MM.1S (cell line): Measurements from ENCODE around the gene ATE1.

Experiments
- EZH2phosphoT487 ChIP-seq: fragments of 300-600 bp; sonication (generic); IDR thresholded peaks from 2 replicates; pipeline ENCODE4 v1.6.1; 2018; ENCODE audit warnings: antibody characterized with exemption, low read length
- TF ChIP-seq, protein P1 (sequence below): fragments of 300-600 bp; sonication (generic); IDR thresholded peaks from 2 replicates; pipeline ENCODE4 v1.5.1; 2016; ENCODE audit warnings: antibody characterized with exemption, low read length, mixed read lengths

DNA sequence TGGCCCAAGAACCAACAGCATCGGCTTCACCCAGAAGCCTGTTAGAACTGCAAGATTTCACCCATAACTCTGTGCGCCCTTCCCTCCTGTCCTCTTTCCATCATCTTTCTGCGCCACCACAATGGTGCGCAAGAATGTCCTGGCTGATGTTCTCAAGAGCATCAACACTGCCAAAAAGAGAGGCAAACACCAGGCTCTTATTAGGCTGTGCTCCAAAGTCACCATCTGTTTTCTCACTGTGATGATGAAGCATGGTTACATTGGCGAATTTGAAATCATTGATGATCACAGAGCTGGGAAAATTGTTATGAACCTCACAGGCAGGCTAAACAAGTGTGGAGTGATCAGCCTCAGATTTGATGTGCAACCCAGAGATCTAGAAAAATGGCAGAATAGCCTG is 214.3 kb downstream of the ATE1 start:
- TF ChIP-seq, protein P1, sequence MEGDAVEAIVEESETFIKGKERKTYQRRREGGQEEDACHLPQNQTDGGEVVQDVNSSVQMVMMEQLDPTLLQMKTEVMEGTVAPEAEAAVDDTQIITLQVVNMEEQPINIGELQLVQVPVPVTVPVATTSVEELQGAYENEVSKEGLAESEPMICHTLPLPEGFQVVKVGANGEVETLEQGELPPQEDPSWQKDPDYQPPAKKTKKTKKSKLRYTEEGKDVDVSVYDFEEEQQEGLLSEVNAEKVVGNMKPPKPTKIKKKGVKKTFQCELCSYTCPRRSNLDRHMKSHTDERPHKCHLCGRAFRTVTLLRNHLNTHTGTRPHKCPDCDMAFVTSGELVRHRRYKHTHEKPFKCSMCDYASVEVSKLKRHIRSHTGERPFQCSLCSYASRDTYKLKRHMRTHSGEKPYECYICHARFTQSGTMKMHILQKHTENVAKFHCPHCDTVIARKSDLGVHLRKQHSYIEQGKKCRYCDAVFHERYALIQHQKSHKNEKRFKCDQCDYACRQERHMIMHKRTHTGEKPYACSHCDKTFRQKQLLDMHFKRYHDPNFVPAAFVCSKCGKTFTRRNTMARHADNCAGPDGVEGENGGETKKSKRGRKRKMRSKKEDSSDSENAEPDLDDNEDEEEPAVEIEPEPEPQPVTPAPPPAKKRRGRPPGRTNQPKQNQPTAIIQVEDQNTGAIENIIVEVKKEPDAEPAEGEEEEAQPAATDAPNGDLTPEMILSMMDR: no peak
- TF ChIP-seq EZH2phosphoT487: no peak
